IPS-18c (cell line): Measurements from ENCODE around the gene COL8A2.
A peak's percentile ranks its signal among the peaks of the same experiment; 100 is the strongest.

Experiments used
- H3K4me3 ChIP-seq: 2 replicates; pipeline ENCODE4 v1.7.0; 2013; ENCODE audit warnings: low read depth, mild to moderate bottlenecking, low read length, moderate library complexity; ENCODE audit not compliant: insufficient read depth
- H3K9me3 ChIP-seq: one replicate; pipeline ENCODE4 v1.6.1; 2013; ENCODE audit warnings: mild to moderate bottlenecking, low read length, moderate library complexity; ENCODE audit not compliant: control insufficient read depth, insufficient read depth

The COL8A2 gene

GRCh38 chr1:36126797-36127500 is 1.9 kb upstream of the COL8A2 start:
- H3K9me3 ChIP-seq, result no peaks in the 10 kb centered on the region
- H3K4me3 ChIP-seq, result no peak overlapping the region

GRCh38 chr1:36126005-36126716 is 1.1 kb upstream of the COL8A2 start:
- Histone ChIP-seq H3K9me3 (no peaks in the 10 kb centered on the region), H3K4me3 (no peak overlapping the region)

- H3K4me3 ChIP-seq, result peak overlapping the region; percentile 24; the same call in 1 of the 2 replicates
Observed at GRCh38 chr1:36124404-36125128, 456 bp downstream of the COL8A2 start.

GRCh38 chr1:36123356-36123755 is 1.7 kb downstream of the COL8A2 start:
- no peak overlapping the region for H3K4me3 ChIP-seq
- H3K9me3 ChIP-seq, result no peaks in the 10 kb centered on the region

More at GRCh38 chr1:36124404-36125128, 456 bp downstream of the COL8A2 start:
- no peaks in the 10 kb centered on the region for H3K9me3 ChIP-seq

GRCh38 chr1:36122062-36123030 is 2.7 kb downstream of the COL8A2 start:
- Histone ChIP-seq H3K9me3 (no peaks in the 10 kb centered on the region), H3K4me3 (no peak overlapping the region)

GRCh38 chr1:36119456-36119855 is 5.6 kb downstream of the COL8A2 start:
- Histone ChIP-seq H3K9me3 (no peaks in the 10 kb centered on the region), H3K4me3 (no peak overlapping the region)

- Histone ChIP-seq H3K9me3 (no peaks in the 10 kb centered on the region), H3K4me3 (no peak overlapping the region)
Observed at GRCh38 chr1:36118447-36119204, 6.4 kb downstream of the COL8A2 start.

GRCh38 chr1:36116901-36117300 is 8.1 kb downstream of the COL8A2 start:
- no peaks in the 10 kb centered on the region for H3K9me3 ChIP-seq
- H3K4me3 ChIP-seq, result no peak overlapping the region

- H3K9me3 ChIP-seq, result no peaks in the 10 kb centered on the region
- H3K4me3 ChIP-seq, result no peak overlapping the region
Observed at GRCh38 chr1:36115931-36116330, 9.1 kb downstream of the COL8A2 start.

- H3K4me3 ChIP-seq, result no peak overlapping the region
- H3K9me3 ChIP-seq, result no peaks in the 10 kb centered on the region
Observed at GRCh38 chr1:36115200-36115669, 9.8 kb downstream of the COL8A2 start.

GRCh38 chr1:36114371-36114770 is 10.7 kb downstream of the COL8A2 start:
- Histone ChIP-seq H3K9me3 (no peaks in the 10 kb centered on the region), H3K4me3 (no peak overlapping the region)

GRCh38 chr1:36112823-36113222 is 12.2 kb downstream of the COL8A2 start:
- H3K9me3 ChIP-seq, result no peaks in the 10 kb centered on the region
- H3K4me3 ChIP-seq, result no peak overlapping the region

- no peaks in the 10 kb centered on the region for H3K9me3 ChIP-seq
- H3K4me3 ChIP-seq, result no peak overlapping the region
Observed at GRCh38 chr1:36111151-36111550, 13.9 kb downstream of the COL8A2 start.

GRCh38 chr1:36109041-36109679 is 15.9 kb downstream of the COL8A2 start:
- H3K4me3 ChIP-seq, result no peak overlapping the region
- no peaks in the 10 kb centered on the region for H3K9me3 ChIP-seq

GRCh38 chr1:36108314-36108713 is 16.7 kb downstream of the COL8A2 start:
- no peaks in the 10 kb centered on the region for H3K9me3 ChIP-seq
- no peak overlapping the region for H3K4me3 ChIP-seq

- H3K4me3 ChIP-seq, result no peak overlapping the region
- H3K9me3 ChIP-seq, result no peaks in the 10 kb centered on the region
Observed at GRCh38 chr1:36107394-36107793, 17.6 kb downstream of the COL8A2 start.
